ENCODE data around the gene SLC17A4.

The SLC17A4 gene

GRCh38 chr6:25821341-25821740 lies 66.8 kb downstream of the SLC17A4 start:
- no peak for DNase-seq (ENCODE audit: low spot score)
- ChIA-PET CTCF (no interaction called here), POLR2A (ENCODE audit: low non-redundant PET) (no interaction called here)
- no peak for TF ChIP-seq CTCF (conservative IDR thresholded peaks at IDR 0.05; ENCODE audit: low read depth)
- H3K27ac ChIP-seq = no peak overlapping the region

GRCh38 chr6:25829375-25829774 lies 74.8 kb downstream of the SLC17A4 start:
- TF ChIP-seq CTCF (conservative IDR thresholded peaks at IDR 0.05; ENCODE audit: low read depth) = no peak
- DNase-seq (ENCODE audit: low spot score) = no peak
- POLR2A ChIA-PET (ENCODE audit: low non-redundant PET) = no interaction called here
- no peak overlapping the region for H3K27ac ChIP-seq
- CTCF ChIA-PET = no interaction called here

- no peak for TF ChIP-seq CTCF (conservative IDR thresholded peaks at IDR 0.05; ENCODE audit: low read depth)
- H3K27ac ChIP-seq = no peak overlapping the region
- POLR2A ChIA-PET (ENCODE audit: low non-redundant PET) = no interaction called here
- no peak for DNase-seq (ENCODE audit: low spot score)
- CTCF ChIA-PET = no interaction called here
These were observed 75.9 kb downstream of the SLC17A4 start for GRCh38 chr6:25830458-25830857.
